GM12874 (cell line): ENCODE data around the gene TMPRSS3.

Source experiments
- CTCF ChIP-seq: IDR thresholded peaks from 2 replicates; pipeline ENCODE4 v1.5.1; 2011; ENCODE audit warnings: low read depth, mild to moderate bottlenecking, control low read depth, low read length, moderate library complexity; ENCODE audit not compliant: insufficient read depth

The TMPRSS3 gene

DNA sequence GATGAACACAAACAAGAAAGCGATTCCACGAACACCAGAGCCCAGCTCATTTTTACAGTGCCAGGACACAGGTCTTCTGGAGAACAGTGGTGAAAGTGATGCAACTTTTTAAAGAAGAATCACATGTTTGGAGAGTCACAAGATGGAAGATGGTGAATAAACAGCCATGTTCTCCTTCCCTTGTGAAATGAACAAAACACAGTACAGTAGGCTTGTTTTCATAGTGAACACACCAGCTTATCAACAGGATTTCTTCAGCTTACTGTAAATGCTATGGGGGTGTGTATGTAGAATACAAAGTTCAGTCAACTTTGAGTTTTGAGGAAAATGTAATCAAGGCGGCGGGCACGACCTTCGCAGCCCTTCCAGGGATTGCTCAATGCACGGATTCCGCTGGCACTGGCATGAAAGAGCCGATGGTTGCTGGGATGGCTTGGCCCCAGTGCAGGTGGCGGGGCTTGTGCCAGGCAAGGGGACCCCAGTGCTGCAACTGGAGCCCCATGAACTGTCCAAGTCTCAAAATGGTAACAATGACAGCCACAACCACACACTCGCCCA, 9.7 kb downstream of the TMPRSS3 start:
- TF ChIP-seq CTCF, result no peak

DNA sequence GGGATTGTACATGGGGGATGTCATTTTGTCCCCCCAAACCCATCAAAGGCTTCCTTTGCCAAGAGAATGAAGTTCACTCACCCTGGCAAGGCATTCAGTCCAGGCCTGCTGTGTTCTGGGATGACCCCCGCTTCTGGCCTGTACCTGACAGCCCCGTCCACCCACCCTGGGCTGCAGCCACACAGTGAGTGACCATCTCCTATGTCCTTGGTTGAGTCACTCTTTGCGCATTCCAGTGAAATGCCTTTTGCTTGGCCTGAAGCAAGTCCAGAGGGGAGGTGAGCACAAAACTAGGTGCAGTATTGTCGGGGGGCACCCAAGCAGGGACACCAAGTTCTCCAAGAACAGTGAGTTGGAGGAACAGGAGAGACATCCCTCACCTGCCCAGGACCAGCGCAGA, 10.2 kb downstream of the TMPRSS3 start:
- no peak for TF ChIP-seq CTCF

GRCh38 chr21:42384989-42385388, 10.9 kb downstream of the TMPRSS3 start:
- TF ChIP-seq CTCF, result no peak

DNA sequence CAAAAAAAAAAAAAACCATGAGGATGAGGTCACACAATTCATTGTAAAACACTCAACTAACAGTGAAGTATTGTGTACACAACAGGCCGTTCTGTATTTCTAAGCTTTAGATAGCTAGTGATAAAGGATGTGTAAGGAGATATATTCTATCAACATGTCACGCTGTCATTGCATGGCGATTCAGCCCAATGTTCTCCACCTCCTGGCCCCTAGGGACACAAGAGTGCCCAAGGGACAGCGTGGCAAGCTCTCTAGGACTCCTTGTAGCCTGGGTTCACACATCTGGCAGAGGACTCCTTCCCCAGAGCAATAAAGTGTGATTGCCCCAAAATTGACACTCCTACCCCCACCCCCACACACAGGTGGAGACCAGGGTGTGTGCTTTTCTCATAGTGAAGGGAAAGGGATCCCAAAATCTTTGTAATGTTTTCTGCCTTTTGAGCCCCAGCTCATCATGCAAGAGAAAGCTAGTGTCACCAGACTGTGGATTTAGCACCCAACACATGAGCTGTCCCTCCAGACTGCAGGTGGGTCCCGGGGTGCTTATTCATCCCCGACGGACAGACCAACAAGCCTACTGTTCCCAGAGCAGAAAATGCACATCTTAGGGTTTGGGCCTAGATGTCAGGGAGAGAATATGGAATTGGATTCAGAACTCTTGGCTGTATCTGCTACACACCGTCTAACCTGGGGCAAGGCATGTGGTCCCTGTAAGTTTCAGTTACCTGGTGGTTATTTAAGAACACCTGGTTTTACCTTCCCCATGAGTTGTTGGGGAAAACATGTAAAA, 11.5 kb downstream of the TMPRSS3 start:
- no peak for TF ChIP-seq CTCF

GRCh38 chr21:42383331-42383730, 12.5 kb downstream of the TMPRSS3 start:
- TF ChIP-seq CTCF, result no peak

DNA sequence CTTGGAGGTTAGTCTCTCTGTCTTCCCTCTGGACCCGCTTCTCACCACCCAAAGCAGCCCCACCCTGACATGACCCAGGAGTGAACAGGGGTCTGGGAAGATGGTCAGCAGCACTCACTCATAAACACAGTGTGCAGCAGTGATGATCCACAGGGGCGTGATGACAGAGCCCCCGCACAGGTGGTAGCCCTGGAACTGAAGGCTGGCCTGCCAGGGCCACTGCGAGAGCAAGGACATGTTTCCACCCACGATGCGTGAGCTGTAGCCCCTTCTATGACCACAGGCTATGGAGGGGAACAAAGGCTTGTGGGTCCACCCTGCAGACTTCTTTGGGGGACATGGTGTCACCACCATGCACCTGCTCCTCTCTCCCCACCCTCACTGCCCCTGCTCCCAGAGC, 12.9 kb downstream of the TMPRSS3 start:
- no peak for TF ChIP-seq CTCF

GRCh38 chr21:42381347-42381984, 14.4 kb downstream of the TMPRSS3 start:
- peak; percentile 73 for TF ChIP-seq CTCF
